Endothelial cell of umbilical vein (primary cell): ENCODE measurements around the gene CELF2.

ENCODE experiments used
- EZH2 ChIP-seq: IDR thresholded peaks from 2 replicates; pipeline ENCODE4 v1.6.1; 2012; ENCODE audit warnings: borderline replicate concordance, low read depth, mild to moderate bottlenecking, moderate library complexity, low read length, inconsistent platforms; ENCODE audit not compliant: severe bottlenecking
- POLR2AphosphoS5 ChIP-seq: IDR thresholded peaks from 2 replicates; pipeline ENCODE4 v1.6.1; 2012; ENCODE audit warnings: low read depth, mild to moderate bottlenecking, control low read depth, low read length, moderate library complexity; ENCODE audit not compliant: insufficient read depth

DNA sequence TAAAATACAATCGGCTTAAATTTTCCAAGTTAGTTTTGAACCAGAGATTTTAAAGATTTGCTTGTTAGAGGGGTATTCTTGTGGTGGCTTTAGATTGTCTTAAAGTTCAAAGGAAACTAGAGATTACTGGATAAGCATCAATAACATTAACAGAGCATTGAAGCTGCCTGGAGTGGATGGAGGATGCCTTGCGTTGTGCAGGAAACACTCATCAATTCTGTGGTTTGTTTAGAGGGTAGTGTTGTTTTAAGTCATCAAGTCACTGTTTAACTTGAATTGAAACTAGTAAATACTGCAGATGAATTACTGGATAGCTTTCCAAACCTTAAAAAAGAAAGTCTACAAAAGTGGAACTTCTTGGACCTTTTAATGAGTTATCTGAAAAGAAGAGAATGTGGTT is 218.6 kb downstream of the CELF2 start:
- TF ChIP-seq POLR2AphosphoS5 (no peak), EZH2 (no peak)
